Stimulated activated CD4-positive, alpha-beta T cell treated with anti-CD3 and anti-CD28 coated beads, TNF-alpha, amount 100 ng/mL, for 24 hours (primary cell): Measurements from ENCODE around the gene ZFP92.

Experiments
- DNase-seq, 3 experiments: peaks; one replicate each; pipeline ENCODE4 v3.0.0-alpha.2; 2020; ENCODE audit warnings: low read depth in 3 of 3

The ZFP92 gene

DNA sequence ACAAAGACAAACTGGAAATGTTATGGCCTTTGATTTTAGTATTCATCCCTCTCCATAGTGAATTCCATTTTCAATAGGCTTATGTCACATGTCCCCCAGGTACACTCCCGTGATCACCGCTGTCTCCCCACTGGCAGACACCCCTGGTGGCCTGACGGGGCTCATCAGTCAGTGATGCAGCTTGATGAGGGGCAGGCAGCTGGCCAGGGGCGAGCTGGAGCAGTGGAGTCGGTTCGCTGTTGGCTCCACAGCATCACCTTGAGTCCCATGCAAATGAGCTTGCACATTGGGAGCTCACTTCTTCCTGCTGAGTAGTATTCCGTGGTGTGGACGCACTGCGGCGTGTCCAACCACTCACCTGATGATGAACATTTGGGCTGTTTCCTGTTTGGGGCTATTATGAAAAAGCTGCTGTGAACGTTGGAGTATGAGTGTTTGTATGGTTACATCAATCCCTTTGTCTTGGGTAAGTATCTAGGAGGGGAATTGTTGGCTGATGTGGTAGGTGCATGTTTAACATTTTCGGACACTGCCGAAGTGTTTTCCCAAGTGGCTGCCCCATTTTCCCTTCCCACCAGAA lies 29.4 kb downstream of the ZFP92 start:
- no peak for DNase-seq

- no peak for DNase-seq
Measured at GRCh38 chrX:153441296-153441695, 30.0 kb downstream of the ZFP92 start.

- no peak for DNase-seq
Measured at GRCh38 chrX:153441981-153442380, 30.7 kb downstream of the ZFP92 start.

DNA sequence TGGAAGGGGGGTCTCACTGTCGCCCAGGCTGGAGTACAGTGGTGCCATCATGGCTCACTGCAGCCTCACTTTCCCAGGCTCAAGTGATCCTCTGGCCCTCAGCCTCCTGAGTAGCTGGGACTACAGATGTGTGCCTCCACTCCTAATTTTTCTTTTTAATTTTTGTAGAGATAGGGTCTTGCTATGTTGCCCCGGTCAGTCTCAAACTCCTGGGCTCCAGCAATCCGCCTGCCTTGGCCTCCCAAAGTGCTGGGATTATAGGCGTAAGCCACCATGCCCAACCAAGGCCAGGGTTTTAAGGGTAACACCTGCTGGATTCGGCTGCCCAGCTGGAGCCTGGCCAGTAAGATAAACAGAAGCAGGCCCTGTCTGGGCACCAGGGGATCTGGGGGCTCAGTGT lies 31.2 kb downstream of the ZFP92 start:
- DNase-seq: no peak

- DNase-seq: no peak
Measured at GRCh38 chrX:153443476-153444332, 32.4 kb downstream of the ZFP92 start.

- DNase-seq: no peak
Measured at GRCh38 chrX:153444333-153445011, 33.2 kb downstream of the ZFP92 start.

DNA sequence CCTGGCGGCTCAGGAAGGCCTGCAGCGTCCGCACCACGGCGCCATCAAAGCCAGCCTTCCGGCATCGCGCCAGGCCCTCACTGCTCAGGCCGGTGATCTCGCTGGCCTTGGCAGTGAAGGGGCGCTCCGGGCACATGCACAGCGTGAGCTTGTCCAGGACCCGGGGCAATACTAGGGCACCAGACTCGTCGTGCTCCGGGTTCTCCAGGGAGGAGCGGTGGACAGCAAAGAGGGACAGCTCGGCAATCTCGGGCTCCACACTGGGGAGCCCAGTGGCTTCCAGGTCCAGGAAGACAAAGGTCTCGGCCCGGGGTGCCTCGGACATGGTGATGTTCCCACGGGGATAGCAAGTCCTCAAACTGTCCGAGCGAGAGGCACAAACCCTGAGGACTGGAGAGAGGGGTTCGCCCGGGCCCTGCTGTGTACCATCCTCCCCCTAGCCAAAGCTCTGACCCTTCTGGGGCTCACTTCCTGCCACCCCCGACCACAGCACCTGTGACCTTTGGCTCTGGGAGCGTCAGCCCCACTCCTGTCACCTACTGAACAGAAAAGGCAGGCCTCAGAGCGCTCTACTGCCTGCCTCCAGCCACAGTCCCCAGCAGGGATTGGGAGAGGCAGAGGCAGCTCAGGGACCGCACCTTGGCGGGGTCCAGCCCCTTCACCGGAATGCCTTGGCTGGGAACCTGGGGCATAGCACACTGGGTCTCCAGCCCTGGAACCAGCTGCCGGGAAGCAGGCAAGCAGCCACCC lies 34.0 kb downstream of the ZFP92 start:
- DNase-seq: no peak

DNA sequence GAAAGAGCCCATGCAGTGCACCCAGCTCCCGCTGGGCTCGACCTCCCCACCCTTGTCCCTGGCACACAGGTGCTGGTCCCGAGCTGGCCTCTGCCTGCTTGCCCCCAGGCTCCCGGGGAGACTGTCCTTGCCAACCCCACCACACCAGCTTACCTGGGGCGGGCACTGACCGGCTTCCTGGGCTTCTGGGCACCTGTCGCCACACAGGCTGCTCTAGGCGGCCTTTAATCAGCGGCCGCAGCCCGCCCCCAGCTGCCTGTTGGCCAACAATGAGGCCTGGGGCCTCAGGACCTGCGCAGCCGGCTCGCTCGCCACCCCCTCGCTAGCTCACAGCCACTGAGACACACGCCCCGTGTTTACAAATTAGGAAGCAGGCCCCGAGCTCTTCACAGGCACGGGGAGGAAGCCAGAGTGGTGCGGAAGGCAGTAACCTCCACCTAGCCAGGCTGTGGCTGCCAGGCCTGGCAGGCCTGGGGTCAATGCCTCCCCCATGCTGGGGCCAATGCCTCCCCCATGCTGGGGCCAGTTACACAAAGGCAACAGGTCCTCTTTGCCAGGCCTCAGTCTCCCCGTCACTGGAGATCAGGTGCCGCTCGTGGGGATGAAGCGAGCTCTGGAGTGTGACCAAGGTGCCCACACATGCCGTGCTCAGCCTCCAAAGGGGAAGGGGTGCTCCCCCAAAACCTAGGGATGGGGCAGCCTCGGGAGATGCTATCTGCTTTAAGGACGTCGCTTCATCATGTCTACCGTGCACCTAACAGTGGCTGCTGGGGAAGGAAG lies 34.8 kb downstream of the ZFP92 start, which contains the start of gene TREX2:
Gene TREX2 (minus strand): TSS at position 201 of the 780 bp plus-strand sequence. CDS start 626 bp downstream, outside the sequence.
- DNase-seq: no peak

- DNase-seq: no peak
Measured at GRCh38 chrX:153446636-153446936, 35.3 kb downstream of the ZFP92 start.

DNA sequence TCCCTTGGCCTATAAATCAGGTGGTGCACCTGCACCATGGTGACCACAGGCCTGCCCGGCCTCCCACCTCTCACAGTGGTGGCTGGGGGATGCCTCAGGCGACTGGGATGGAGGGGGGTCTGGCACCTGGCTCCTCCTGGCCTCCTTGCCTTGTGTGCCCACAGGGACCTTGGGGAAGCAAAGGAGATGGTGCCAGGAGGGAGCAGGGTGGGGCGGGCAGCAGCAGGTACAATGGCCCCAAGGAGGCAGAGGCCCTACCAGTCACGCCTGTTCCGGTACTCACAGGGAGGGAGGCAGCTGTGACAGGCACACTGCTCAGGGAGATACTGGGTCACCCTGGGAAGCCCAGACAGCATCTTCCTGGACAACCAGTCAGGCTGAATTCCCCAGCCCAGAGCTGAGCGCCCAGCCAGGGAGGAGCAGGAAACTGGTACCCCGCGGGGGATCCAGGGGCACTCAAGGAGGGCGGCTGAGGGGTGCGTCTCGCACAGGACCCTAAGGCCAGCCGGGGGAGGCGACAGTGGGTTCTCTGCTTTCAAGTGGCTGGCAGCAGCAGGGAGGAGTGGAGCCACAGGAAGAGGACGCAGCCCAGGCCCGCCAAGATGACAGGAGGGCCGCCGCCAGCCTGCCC lies 35.8 kb downstream of the ZFP92 start:
- no peak for DNase-seq

- DNase-seq: no peak
Measured at GRCh38 chrX:153447581-153447960, 36.3 kb downstream of the ZFP92 start.

DNA sequence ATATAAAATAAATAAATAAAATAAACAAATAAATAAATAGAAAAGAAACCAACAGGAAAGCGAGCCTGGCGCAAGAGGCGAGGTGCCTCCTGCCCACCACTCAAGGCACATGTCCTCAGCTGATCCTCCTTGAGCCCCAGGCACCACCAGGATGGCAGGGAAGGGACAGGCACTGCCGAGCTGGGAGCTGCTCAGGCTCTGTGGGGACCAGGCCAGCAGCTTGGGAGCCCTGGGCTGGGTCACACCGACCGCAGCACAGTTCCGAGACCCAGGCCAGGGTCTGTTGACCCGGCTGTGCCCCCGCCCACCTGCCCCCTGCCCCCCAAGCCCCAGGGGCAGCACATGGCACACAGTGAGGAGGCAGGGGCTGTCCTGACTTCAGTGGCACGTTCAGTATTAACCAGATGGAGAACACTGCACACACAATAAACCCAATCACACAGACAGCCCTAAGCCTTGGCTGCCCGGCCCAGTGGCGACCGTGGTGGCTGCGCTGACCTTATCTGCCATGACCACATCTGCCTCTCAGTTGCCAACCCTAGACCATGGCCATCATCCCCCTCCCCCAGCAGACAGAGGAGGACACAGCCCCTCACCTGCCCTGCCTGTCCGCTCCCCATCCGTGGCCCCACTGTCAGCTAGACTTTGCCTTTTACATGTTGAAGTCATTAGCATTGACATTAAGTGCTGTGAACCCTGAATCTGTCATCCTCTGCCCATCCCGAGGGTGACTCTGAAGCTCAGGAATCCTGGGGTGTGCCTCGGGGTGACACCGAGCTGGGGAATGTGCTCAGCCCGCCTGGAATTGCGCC lies 37.5 kb downstream of the ZFP92 start:
- no peak for DNase-seq

DNA sequence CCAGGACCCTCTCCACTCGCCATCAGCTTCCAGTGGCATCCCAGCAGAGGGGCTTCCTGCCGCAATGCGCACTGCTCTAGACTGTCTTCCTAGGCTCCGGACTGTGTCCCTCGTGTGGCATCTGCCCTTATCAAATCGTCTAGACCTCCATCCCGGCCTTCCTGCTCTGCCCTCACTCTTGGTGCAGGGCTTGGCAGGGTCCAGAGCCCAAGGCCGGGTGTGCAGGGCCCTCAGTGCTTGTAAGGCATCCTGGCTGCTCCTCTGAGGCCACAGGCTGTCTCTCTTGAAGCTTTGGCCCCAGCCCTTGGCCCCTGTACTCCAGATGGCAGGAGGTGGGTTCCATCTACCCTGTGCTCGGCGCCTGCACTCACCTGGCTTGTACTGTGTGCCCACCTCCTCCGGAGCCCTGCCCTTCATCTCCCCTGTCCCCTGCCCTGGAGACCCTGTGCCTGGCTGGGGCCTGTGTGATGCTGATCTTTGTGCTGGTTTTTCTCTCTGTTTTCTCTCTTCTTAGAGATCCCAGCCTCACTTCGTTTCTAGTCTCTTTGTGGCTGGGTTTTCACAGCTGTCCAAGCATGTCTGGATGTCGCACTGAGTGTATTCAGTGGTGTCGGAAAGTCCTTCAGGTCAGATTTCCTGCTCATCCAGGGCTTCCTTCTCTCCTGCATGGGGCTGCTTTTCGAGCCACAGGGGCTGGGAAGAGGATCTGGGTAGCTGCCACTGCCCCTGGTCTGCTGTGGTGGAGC lies 38.3 kb downstream of the ZFP92 start:
- no peak for DNase-seq

- no peak for DNase-seq
Measured at GRCh38 chrX:153450114-153450948, 39.1 kb downstream of the ZFP92 start.

DNA sequence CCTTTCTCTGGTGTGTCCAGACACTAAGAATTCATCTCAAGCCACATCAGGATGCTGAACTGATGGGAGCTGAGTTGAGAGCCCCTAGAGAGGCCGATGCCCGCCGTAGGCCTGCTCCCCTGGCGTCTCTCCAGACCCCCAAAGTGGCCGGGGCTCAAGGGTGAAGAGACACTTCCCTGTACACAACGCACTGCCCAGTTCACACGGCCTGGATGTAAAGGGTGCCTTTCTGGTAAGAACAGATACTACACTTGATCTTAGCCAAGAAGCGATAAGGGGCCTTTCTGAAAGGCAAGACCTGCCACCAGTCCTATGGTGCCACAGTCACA lies 39.6 kb downstream of the ZFP92 start:
- no peak for DNase-seq

DNA sequence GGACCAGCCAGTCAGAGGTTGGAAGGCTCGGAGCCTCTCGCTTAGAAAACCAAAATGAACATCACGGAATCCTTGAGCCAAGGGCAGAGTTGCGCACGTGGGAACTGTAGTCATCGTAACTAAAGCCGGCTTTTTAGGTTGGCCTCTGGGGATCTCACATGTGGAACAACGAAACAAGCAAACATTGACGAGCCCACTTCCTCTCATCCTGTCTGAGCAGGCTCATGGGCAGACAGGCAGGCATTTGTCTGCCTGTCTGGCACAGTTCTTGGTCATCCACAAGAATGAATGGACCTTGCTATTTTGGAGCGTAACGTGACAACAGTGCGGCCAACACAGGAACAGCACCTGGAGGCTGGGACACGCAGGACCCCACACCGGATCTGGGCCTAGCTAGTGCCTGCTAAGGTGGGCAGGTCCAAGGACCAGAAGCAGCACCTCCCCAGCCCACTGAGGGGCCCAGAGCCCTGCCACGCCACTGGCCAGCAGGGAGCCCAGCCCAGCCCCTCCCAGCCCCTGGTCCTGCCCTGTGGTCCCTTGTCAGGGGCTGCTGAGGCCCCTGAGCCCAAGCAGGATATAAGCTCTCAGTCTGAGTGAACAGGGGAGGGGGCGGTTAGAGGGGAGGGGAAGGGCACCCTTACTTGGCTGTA lies 43.8 kb downstream of the ZFP92 start:
- no peak for DNase-seq

GRCh38 chrX:153455571-153455970 lies 44.3 kb downstream of the ZFP92 start:
- no peak for DNase-seq

DNA sequence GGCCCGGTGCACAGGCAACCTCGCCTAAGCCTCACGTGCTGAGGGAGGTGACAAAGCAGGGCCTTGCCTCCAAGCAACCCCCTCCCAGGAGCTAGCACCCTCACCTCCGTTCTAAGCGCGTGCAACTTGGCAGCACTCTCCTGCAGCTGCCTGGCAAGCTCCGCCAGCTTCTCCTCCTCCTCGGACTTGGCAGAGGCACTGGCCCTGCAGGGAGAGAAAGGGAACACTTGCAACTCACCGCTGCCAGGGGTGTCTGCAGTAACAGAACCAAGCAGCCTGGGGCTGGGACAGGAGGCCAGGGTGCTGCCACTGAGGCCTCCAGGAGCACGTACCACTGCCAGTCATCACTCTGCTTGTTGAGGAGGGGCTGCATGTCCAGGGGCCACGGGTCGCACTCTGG lies 44.9 kb downstream of the ZFP92 start:
- no peak for DNase-seq
